HepG2 (cell line): ENCODE measurements around the gene PSMB3. TPM values are rescaled to one million over a fixed set of nuclear protein-coding genes. Genes with fewer than 3 reads are reported as not detected.
A peak's percentile ranks its signal among the peaks of the same experiment; 100 is the strongest.

Experiments
- KMT2B ChIP-seq: IDR thresholded peaks from 2 replicates; pipeline ENCODE4 v1.6.1; 2016; ENCODE audit warnings: missing genetic modification reagents, missing compliant biosample characterization
- PATZ1 ChIP-seq: sonication (generic); formaldehyde crosslinking; IDR thresholded peaks from 2 replicates; pipeline ENCODE4 v1.4.0; 2020; ENCODE audit warnings: missing genetic modification reagents
- PPARG ChIP-seq: conservative IDR thresholded peaks from 2 replicates; pipeline ENCODE4 v1.6.1; 2016; ENCODE audit warnings: missing biosample characterization, missing genetic modification reagents
- PREB ChIP-seq: sonication (generic); formaldehyde crosslinking; IDR thresholded peaks from 2 replicates; pipeline ENCODE4 v1.4.0; 2020; ENCODE audit warnings: missing genetic modification reagents
- RFX3 ChIP-seq: IDR thresholded peaks from 2 replicates; pipeline ENCODE4 v1.6.1; 2016; ENCODE audit warnings: missing biosample characterization, missing genetic modification reagents
- ZBTB39 ChIP-seq: sonication (generic); formaldehyde crosslinking; IDR thresholded peaks from 2 replicates; pipeline ENCODE4 v1.5.0; 2020; ENCODE audit warnings: missing genetic modification reagents
- ZFP90 ChIP-seq: sonication (generic); formaldehyde crosslinking; IDR thresholded peaks from 2 replicates; pipeline ENCODE4 v1.8.0; 2022; ENCODE audit warnings: missing genetic modification reagents, mild to moderate bottlenecking, inconsistent platforms, borderline replicate concordance
- ZNF138 ChIP-seq: sonication (generic); formaldehyde crosslinking; IDR thresholded peaks from 2 replicates; pipeline ENCODE4 v1.5.0; 2020; ENCODE audit warnings: mild to moderate bottlenecking, low read depth, missing genetic modification reagents
- ZNF234 ChIP-seq: sonication (generic); formaldehyde crosslinking; conservative IDR thresholded peaks from 2 replicates; pipeline ENCODE4 v1.5.1; 2020; ENCODE audit warnings: mild to moderate bottlenecking, missing genetic modification reagents
- ZNF329 ChIP-seq: sonication (generic); formaldehyde crosslinking; IDR thresholded peaks from 2 replicates; pipeline ENCODE4 v1.9.0; 2021; ENCODE audit warnings: low read depth, mild to moderate bottlenecking, missing genetic modification reagents
- ZNF414 ChIP-seq: sonication (generic); formaldehyde crosslinking; IDR thresholded peaks from 2 replicates; pipeline ENCODE4 v1.5.0; 2020; ENCODE audit warnings: missing genetic modification reagents
- ZNF432 ChIP-seq: sonication (generic); formaldehyde crosslinking; IDR thresholded peaks from 2 replicates; pipeline ENCODE4 v1.5.0; 2020; ENCODE audit warnings: missing genetic modification reagents, mild to moderate bottlenecking, borderline replicate concordance
- ZNF652 ChIP-seq: IDR thresholded peaks from 2 replicates; pipeline ENCODE4 v1.6.1; 2016; ENCODE audit warnings: low read depth, borderline replicate concordance
- ZNF782 ChIP-seq: sonication (generic); formaldehyde crosslinking; IDR thresholded peaks from 2 replicates; pipeline ENCODE4 v1.4.0; 2020; ENCODE audit warnings: missing genetic modification reagents, mild to moderate bottlenecking, borderline replicate concordance
- polyA plus RNA-seq, 8 experiments: library from polyadenylated mRNA; depleted of rRNA in 3 of 8; stranded (reverse) in 7 of 8; unstranded in 1 of 8; fragments of >200 nt; fragmentation: Illumina TruSeq in 4 of 8; extraction: Trizol in 4 of 8; gene quantifications; 2 replicates each; pipeline versions ENCODE4 v1.2.1 to v1.2.3, GENCODE V29; 2011 to 2016; ENCODE audit warnings: low read depth in 4 of 8, missing spikeins in 1 of 8, mixed read lengths in 1 of 8; ENCODE audit not compliant: insufficient read depth in 1 of 8
- total RNA-seq, 5 experiments: library from RNA; depleted of rRNA; stranded (reverse); fragments of >200 nt; fragmentation: Illumina TruSeq; extraction: Trizol; gene quantifications; 2 replicates each; pipeline ENCODE4 v1.2.3, GENCODE V29; 2016; ENCODE audit warnings: low read depth in 1 of 5
- TF ChIP-seq, protein P1 (sequence below): sonication (generic); formaldehyde crosslinking; IDR thresholded peaks from 2 replicates; pipeline ENCODE4 v1.5.1; 2020; ENCODE audit warnings: mild to moderate bottlenecking, missing genetic modification reagents, borderline replicate concordance
- TF ChIP-seq, protein P2 (sequence below): sonication (generic); formaldehyde crosslinking; IDR thresholded peaks from 2 replicates; pipeline ENCODE4 v1.4.0; 2020; ENCODE audit warnings: mild to moderate bottlenecking, missing genetic modification reagents
- TF ChIP-seq, protein P3 (sequence below): sonication (generic); formaldehyde crosslinking; IDR thresholded peaks from 2 replicates; pipeline ENCODE4 v1.8.0; 2022; ENCODE audit warnings: missing genetic modification reagents, mild to moderate bottlenecking, inconsistent platforms, borderline replicate concordance

Gene PSMB3
- total and polyA plus RNA-seq, 2 of the 13 experiments (the other 11 are each of a cell fraction or from before 2014, with no cell fraction given), result 366 to 517 TPM

GRCh38 chr17:38749223-38750043 lies 3.1 kb upstream of the PSMB3 start (continued):
- TF ChIP-seq ZNF234, result no peak
- TF ChIP-seq ZNF138 (CRISPR knock-in tag), result no peak; the same call in 1 of the 2 replicates
- TF ChIP-seq, protein P1, sequence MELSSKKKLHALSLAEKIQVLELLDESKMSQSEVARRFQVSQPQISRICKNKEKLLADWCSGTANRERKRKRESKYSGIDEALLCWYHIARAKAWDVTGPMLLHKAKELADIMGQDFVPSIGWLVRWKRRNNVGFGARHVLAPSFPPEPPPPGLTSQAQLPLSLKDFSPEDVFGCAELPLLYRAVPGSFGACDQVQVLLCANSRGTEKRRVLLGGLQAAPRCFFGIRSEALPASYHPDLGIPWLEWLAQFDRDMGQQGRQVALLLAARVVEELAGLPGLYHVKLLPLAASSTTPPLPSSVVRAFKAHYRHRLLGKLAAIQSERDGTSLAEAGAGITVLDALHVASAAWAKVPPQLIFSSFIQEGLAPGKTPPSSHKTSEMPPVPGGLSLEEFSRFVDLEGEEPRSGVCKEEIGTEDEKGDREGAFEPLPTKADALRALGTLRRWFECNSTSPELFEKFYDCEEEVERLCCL, result no peak
- TF ChIP-seq, protein P2, sequence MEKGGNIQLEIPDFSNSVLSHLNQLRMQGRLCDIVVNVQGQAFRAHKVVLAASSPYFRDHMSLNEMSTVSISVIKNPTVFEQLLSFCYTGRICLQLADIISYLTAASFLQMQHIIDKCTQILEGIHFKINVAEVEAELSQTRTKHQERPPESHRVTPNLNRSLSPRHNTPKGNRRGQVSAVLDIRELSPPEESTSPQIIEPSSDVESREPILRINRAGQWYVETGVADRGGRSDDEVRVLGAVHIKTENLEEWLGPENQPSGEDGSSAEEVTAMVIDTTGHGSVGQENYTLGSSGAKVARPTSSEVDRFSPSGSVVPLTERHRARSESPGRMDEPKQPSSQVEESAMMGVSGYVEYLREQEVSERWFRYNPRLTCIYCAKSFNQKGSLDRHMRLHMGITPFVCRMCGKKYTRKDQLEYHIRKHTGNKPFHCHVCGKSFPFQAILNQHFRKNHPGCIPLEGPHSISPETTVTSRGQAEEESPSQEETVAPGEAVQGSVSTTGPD, result peak; percentile 39
- TF ChIP-seq RFX3 (CRISPR knock-in tag), result no peak
- peak; percentile 13 for TF ChIP-seq PPARG (CRISPR knock-in tag)
- peak; percentile 95; the same call in 1 of the 2 replicates for TF ChIP-seq ZFP90
- TF ChIP-seq, protein P3, sequence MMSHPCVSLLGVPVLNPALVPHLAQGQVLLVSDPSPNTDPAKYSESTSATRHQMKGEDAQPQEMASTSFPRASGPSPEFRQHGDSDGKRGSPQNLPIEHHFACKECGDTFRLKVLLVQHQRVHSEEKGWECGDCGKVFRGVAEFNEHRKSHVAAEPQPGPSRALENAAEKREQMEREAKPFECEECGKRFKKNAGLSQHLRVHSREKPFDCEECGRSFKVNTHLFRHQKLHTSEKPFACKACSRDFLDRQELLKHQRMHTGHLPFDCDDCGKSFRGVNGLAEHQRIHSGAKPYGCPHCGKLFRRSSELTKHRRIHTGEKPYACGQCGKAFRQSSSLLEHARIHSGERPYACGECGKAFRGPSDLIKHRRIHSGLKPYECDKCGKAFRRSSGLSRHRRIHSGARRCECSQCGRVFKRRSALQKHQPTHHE (CRISPR knock-in tag), result peak; percentile 63; the same call in 1 of the 2 replicates
- peak; percentile 89; the same call in 1 of the 2 replicates for TF ChIP-seq ZNF782 (CRISPR knock-in tag)
- TF ChIP-seq ZNF432, result no peak
- 0 out of 2 replicates have a peak, but pooled peaks have one; percentile 58 for TF ChIP-seq ZNF329 (CRISPR knock-in tag)
- TF ChIP-seq PREB (CRISPR knock-in tag), result no peak
- TF ChIP-seq PATZ1 (CRISPR knock-in tag), result peak; percentile 73
- TF ChIP-seq ZBTB39 (CRISPR knock-in tag), result no peak
- TF ChIP-seq KMT2B, result peak; percentile 51; the same call in 1 of the 2 replicates
- TF ChIP-seq ZNF652, result no peak
- TF ChIP-seq ZNF414 (CRISPR knock-in tag), result no peak; the same call in 1 of the 2 replicates
